Measurements from ENCODE around the gene ARID3B. TPM values are rescaled to one million over a fixed set of nuclear protein-coding genes. Genes with fewer than 3 reads are reported as not detected.

Gene ARID3B
- total RNA-seq, 1 experiment from 2014 or later: 12.7 TPM

DNA sequence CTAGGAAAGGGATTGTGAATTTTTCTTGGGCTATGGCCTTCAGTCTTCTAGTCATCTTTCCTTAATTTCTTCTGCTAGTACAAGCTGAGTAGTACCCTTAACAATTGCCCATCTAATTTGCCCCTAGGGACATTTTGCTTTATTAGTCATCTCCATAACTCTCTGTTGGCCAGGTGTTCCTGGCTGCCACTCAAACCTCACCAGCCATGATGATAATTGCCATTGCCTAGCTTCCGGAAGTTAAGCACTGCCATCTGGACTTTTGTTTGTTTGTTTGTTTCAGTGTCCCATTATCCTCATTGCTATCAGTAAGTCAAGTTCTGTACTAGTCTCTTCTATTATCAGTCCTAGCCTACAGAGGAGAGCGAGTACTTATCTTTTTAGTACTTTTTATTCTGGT, 43.4 kb upstream of the ARID3B start:
- in situ Hi-C loops (cut with HindIII; ENCODE audit: low pct_unique_long_range_greater_than_20kb, low sequenced_read_pairs): loop anchor here (10.0 kb wide), 1 partner anchor 123 kb away; no protein-coding TSS in a partner anchor
- TF ChIP-seq SIN3A (IDR thresholded peaks at IDR 0.05; ENCODE audit: borderline replicate concordance, insufficient read depth, low read depth, low read length): no peak
- TF ChIP-seq, protein P1, sequence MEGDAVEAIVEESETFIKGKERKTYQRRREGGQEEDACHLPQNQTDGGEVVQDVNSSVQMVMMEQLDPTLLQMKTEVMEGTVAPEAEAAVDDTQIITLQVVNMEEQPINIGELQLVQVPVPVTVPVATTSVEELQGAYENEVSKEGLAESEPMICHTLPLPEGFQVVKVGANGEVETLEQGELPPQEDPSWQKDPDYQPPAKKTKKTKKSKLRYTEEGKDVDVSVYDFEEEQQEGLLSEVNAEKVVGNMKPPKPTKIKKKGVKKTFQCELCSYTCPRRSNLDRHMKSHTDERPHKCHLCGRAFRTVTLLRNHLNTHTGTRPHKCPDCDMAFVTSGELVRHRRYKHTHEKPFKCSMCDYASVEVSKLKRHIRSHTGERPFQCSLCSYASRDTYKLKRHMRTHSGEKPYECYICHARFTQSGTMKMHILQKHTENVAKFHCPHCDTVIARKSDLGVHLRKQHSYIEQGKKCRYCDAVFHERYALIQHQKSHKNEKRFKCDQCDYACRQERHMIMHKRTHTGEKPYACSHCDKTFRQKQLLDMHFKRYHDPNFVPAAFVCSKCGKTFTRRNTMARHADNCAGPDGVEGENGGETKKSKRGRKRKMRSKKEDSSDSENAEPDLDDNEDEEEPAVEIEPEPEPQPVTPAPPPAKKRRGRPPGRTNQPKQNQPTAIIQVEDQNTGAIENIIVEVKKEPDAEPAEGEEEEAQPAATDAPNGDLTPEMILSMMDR (IDR thresholded peaks at IDR 0.05): no peak
- TF ChIP-seq TCF7L2 (IDR thresholded peaks at IDR 0.05; ENCODE audit: low read depth, low read length): no peak
- no peak for TF ChIP-seq POLR2AphosphoS5 (IDR thresholded peaks at IDR 0.05; ENCODE audit: low read depth, low read length)
- TF ChIP-seq, protein P2, sequence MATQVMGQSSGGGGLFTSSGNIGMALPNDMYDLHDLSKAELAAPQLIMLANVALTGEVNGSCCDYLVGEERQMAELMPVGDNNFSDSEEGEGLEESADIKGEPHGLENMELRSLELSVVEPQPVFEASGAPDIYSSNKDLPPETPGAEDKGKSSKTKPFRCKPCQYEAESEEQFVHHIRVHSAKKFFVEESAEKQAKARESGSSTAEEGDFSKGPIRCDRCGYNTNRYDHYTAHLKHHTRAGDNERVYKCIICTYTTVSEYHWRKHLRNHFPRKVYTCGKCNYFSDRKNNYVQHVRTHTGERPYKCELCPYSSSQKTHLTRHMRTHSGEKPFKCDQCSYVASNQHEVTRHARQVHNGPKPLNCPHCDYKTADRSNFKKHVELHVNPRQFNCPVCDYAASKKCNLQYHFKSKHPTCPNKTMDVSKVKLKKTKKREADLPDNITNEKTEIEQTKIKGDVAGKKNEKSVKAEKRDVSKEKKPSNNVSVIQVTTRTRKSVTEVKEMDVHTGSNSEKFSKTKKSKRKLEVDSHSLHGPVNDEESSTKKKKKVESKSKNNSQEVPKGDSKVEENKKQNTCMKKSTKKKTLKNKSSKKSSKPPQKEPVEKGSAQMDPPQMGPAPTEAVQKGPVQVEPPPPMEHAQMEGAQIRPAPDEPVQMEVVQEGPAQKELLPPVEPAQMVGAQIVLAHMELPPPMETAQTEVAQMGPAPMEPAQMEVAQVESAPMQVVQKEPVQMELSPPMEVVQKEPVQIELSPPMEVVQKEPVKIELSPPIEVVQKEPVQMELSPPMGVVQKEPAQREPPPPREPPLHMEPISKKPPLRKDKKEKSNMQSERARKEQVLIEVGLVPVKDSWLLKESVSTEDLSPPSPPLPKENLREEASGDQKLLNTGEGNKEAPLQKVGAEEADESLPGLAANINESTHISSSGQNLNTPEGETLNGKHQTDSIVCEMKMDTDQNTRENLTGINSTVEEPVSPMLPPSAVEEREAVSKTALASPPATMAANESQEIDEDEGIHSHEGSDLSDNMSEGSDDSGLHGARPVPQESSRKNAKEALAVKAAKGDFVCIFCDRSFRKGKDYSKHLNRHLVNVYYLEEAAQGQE (IDR thresholded peaks at IDR 0.05; ENCODE audit: insufficient read depth in 1 of 2, low read depth in 2 of 2, low read length in 1 of 2): no peak
- ChIA-PET CTCF (no interaction called here), POLR2A (interaction anchor here (0.7 kb wide), 1 partner anchor 48 kb away, joined by 9 read pairs; no protein-coding TSS in a partner anchor)
- DNase-seq (ENCODE audit: low read depth, low spot score) (no peak), ATAC-seq (peak; percentile 74)
- no TSS peak for BruUV-seq (replicated peaks)
- intact Hi-C loops (cut with micrococcal nuclease; ENCODE audit: unreplicated experiment): no loop called here
- no peaks in the 10 kb centered on the region for H3K27me3 ChIP-seq (ENCODE audit: control insufficient read depth, insufficient read depth, low read length)
- no peaks in the 10 kb centered on the region for H3K4me1 ChIP-seq (ENCODE audit: control insufficient read depth, insufficient read depth, low read length)
- no peak overlapping the region for H3K4me3 ChIP-seq (ENCODE audit: low read depth in 2 of 2, low read length in 2 of 2)
- H3K27ac ChIP-seq (ENCODE audit: low read length): no peak overlapping the region
- H3K36me3 ChIP-seq (ENCODE audit: control insufficient read depth, insufficient read depth, low read length): no peaks in the 10 kb centered on the region
- no peaks in the 10 kb centered on the region for H3K9me3 ChIP-seq (ENCODE audit: control insufficient read depth, insufficient read depth, low read depth, low read length)

GRCh38 chr15:74499366-74499765, 41.7 kb upstream of the ARID3B start:
- no TSS peak for BruUV-seq (replicated peaks)
- no peak for DNase-seq (ENCODE audit: low read depth, low spot score)
- TF ChIP-seq SIN3A (IDR thresholded peaks at IDR 0.05; ENCODE audit: borderline replicate concordance, insufficient read depth, low read depth, low read length) (no peak), TCF7L2 (IDR thresholded peaks at IDR 0.05; ENCODE audit: low read depth, low read length) (no peak), POLR2AphosphoS5 (IDR thresholded peaks at IDR 0.05; ENCODE audit: low read depth, low read length) (no peak)
- TF ChIP-seq, protein P2 (IDR thresholded peaks at IDR 0.05; ENCODE audit: insufficient read depth in 1 of 2, low read depth in 2 of 2, low read length in 1 of 2): no peak
- TF ChIP-seq, protein P1 (IDR thresholded peaks at IDR 0.05): no peak
- Histone ChIP-seq H3K27ac (ENCODE audit: low read length) (no peak overlapping the region), H3K4me3 (ENCODE audit: low read depth in 2 of 2, low read length in 2 of 2) (no peak overlapping the region), H3K36me3 (ENCODE audit: control insufficient read depth, insufficient read depth, low read length) (no peaks in the 10 kb centered on the region), H3K4me1 (ENCODE audit: control insufficient read depth, insufficient read depth, low read length) (no peaks in the 10 kb centered on the region), H3K9me3 (ENCODE audit: control insufficient read depth, insufficient read depth, low read depth, low read length) (no peaks in the 10 kb centered on the region), H3K27me3 (ENCODE audit: control insufficient read depth, insufficient read depth, low read length) (no peaks in the 10 kb centered on the region)
- in situ Hi-C loops (cut with HindIII; ENCODE audit: low pct_unique_long_range_greater_than_20kb, low sequenced_read_pairs): loop anchor here (10.0 kb wide), 1 partner anchor 125 kb away; no protein-coding TSS in a partner anchor
- ATAC-seq: no peak
- ChIA-PET CTCF (interaction anchor here (0.6 kb wide), 1 partner anchor 58 kb away, joined by 3 read pairs; no protein-coding TSS in a partner anchor), POLR2A (no interaction called here)
- intact Hi-C loops (cut with micrococcal nuclease; ENCODE audit: unreplicated experiment): no loop called here

Data from Panc1 (cell line).